ENCODE data around the gene DAGLA.
"Not testable (repeated sequence)": the region's sequence is repeated elsewhere in the genome, so short reads cannot be mapped to it uniquely, and the experiment has no call there.

Gene DAGLA

GRCh38 chr11:61679893-61680621 lies at the start of gene DAGLA:
Gene DAGLA, plus strand, starts transcription at chr11:61680391. Its CDS starts 39,765 bp downstream, at chr11:61720156.
- peak; percentile 67 for DNase-seq (ENCODE audit: low spot score)

GRCh38 chr11:61632096-61632495 lies 48.1 kb upstream of the DAGLA start:
- DNase-seq (ENCODE audit: low spot score) = no peak

DNA sequence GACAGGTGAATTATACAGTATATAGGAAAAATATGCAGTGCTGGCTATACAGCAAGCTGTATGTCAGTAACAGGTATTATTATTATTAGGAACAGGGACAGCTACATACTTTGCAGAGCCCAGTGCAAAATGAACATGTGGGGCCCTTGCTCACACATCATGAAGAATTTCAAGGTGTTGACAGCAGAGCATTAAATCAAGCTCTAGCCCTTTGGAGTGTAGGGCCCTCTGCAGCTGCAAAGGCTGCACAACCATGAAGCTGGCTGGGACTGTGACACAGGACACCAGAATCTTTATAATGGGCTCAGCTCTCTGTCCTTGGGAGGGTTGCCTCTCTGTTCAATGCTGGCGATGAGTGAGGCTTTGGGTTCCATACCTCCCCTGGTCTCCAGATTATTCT lies 44.9 kb upstream of the DAGLA start:
- DNase-seq (ENCODE audit: low spot score) = no peak

GRCh38 chr11:61635787-61636186 lies 44.4 kb upstream of the DAGLA start:
- DNase-seq (ENCODE audit: low spot score) = no peak

DNA sequence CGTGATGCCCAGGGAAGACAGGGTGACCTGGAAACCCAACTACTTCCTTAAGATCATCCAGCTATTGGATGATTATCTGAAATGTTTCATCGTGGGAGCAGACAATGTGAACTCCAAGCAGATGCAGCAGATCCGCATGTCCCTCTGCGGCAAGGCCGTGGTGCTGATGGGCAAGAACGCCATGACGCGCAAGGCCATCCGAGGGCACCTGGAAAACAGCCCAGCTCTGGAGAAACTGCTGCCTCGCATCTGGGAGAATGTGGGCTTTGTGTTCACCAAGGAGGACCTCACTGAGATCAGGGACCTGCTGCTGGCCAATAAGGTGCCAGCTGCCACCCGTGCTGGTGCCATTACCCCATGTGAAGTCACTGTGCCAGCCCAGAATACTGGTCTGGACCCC lies 43.5 kb upstream of the DAGLA start:
- DNase-seq (ENCODE audit: low spot score) = no peak

GRCh38 chr11:61637277-61637676 lies 42.9 kb upstream of the DAGLA start:
- DNase-seq (ENCODE audit: low spot score) = no peak

DNA sequence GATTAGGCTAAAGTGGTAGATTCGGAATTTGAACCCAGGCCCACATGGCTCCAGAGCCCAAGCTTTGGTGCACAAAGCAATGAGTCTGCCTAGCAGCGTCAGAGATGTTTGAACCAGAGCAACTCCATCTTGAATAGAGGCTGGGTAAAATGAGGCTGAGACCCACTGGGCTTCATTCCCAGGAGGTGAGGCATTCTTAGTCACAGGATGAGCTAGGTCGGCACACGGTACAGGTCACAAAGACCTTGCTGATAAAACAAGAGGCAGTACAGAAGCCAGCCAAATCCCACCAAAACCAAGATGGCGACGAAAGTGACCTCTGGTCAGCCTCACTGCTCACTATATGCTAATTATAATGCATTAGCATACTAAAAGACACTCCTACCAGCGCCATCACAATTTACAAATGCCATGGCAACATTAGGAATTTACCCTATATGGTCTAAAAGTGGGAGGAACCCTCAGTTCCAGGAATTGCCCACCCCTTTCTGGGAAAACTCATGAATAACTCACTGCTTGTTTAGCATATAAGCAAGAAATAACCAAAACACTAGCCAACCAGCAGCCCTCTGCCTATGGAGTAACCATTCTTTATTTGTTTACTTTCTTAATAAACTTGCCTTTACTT lies 40.3 kb upstream of the DAGLA start:
- no peak for DNase-seq (ENCODE audit: low spot score)

- no peak for DNase-seq (ENCODE audit: low spot score)
Measured at GRCh38 chr11:61642162-61642561, 38.0 kb upstream of the DAGLA start.

DNA sequence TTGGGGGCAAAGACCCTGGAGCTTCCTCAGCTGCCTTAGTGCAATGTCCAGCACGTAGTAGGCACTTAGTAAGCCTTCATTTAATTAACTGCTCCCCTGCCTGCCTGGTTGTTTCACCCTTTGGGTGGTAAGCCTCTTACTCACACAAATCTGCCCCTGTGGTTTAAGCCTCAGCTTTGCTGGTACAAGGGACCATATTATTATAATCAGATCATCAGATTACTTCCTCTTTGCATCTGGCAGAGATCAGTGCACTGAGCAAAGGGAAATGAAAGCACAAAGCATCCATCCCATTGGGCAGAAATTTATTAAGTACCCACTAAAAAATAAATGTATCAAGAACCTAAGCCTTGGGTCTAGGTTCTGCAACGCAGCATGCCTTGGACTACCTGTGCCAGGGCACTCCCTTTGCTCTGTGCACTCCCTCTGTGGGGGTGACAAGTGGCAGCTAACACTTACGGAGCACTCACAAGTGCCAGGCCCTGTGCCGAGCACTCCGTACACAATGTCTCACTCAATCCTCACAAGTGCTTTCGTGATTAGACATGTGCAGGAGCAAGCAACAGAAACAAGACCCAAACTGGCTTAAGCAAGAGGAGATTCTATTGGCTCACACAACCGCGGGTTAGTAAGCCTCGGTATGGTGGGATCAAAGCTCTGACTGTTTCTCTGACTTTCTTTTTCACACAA lies 34.9 kb upstream of the DAGLA start:
- no peak for DNase-seq (ENCODE audit: low spot score)

DNA sequence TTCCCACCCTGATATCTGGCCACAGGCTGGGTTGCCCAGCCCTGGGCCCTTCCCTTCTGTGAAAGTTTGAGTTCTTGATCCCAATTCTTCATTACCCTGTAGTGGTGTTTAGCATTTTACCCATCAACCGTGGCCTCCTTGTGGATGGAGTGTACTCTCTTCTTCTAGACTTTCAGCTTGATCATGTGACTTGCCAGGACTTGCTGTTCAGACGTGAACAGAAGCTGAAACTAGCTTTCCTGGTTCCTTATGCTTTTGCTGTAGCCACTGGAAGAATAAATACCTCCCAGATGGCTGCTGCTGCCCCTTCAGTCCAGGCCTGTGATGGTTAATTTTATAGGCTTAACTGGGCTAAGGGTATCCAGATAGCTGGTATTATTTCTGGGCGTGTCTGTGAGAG lies 32.7 kb upstream of the DAGLA start:
- DNase-seq (ENCODE audit: low spot score) = no peak

DNA sequence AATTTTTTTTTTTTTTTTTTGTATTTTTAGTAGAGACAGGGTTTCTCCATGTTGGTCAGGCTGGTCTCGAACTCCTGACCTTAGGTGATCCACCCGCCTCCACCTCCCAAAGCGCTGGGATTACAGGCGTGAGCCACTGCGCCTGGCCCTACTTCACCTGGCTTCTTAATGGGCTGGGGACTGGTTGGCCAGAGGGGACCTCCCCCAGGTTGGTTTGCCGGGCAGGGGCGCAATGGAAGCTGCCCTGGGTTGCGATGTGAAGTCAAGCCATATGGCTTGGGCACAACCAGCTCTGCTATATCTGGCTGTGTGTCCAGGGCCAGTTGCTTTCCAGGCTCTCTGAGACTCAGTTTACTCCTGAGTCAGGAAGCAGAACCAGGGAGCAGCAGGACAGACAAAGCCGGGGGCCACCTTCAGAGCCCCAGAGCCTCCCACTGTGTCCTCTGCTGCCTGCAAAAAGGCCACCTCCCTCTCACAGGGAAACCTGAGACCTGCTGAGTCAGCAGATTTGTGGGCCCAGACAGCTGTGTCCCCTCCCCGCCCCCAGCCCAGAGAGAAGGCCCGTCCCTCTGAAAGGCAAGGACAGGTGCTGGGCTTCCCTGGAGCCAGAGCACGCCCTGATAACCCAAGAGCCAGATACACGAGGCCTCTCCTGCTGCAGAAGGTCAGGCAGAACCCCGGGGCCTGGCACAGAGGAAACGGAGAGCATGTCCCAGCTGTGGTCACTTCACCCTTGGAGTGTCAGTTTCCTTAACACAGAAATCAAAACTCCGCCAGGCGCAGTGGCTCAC lies 29.2 kb upstream of the DAGLA start:
- no peak for DNase-seq (ENCODE audit: low spot score)

GRCh38 chr11:61652135-61652534 lies 28.1 kb upstream of the DAGLA start:
- DNase-seq (ENCODE audit: low spot score) = no peak

- DNase-seq (ENCODE audit: low spot score) = peak; percentile 25
Measured at GRCh38 chr11:61654397-61654829, 25.8 kb upstream of the DAGLA start.

GRCh38 chr11:61655266-61656159 lies 24.7 kb upstream of the DAGLA start:
- not testable (repeated sequence) for DNase-seq (ENCODE audit: low spot score)

- no peak for DNase-seq (ENCODE audit: low spot score)
Measured at GRCh38 chr11:61656347-61657077, 23.7 kb upstream of the DAGLA start.

DNA sequence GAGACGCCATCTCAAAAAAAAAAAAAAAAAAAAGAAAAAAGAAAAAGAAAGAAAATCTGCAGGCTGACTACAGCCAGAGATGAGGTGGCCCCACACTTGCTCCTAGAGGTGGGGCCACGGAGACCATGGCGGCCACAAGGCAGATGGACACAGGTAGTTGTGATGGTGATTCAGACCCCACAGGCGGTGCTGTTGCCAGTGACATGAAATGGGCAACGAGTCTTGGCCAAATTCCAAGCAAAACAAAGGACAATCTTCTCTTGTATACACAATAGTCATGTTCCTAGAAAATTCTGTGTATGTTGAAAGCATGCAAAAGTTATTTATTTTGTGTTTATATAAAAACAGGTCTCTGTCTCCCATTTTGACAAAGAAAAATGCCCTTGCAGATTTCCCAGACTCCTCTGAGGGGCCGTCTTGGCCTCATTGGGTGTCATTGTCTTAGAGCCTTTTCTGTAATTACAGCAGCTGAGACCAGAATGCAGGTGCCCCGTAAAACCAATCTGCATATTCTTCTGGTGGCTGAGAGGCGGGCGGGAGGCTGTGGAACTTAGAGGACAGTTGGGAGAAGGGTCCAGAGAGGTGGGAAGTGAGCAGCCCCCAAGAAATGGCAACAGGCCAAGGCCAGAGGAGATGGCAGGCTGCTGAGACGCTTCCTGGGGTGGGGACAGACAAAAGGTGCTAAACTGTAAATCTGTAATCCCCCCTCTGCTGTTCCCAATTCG lies 22.5 kb upstream of the DAGLA start:
- DNase-seq (ENCODE audit: low spot score) = no peak

- DNase-seq (ENCODE audit: low spot score) = no peak
Measured at GRCh38 chr11:61659413-61660196, 20.6 kb upstream of the DAGLA start.

DNA sequence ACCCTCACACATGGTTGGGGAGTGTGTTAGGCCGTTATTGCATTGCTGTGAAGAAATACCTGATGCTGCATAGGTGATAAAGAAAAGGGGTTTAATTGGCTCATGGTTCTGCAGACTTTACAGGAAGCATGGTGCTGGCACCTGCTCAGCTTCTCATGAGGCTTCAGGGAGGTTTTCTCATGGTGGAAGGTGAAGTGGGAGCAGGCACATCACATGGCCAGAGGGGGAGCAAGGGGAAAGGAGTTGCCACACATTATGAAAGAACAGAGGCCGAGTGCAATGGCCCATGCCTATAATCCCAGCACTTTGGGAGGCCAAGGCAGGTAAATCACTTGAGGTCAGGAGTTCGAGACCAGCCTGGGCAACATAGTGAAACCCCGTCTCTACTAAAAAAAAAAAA lies 19.2 kb upstream of the DAGLA start:
- not testable (repeated sequence) for DNase-seq (ENCODE audit: low spot score)

- no peak for DNase-seq (ENCODE audit: low spot score)
Measured at GRCh38 chr11:61666684-61667297, 13.4 kb upstream of the DAGLA start.

Data from cerebellar cortex (tissue), 1 donor.